ENCODE measurements around the gene MESP2.

The MESP2 gene

GRCh38 chr15:89756897-89757296, 19.2 kb upstream of the MESP2 start:
- no peak for FAIRE-seq

DNA sequence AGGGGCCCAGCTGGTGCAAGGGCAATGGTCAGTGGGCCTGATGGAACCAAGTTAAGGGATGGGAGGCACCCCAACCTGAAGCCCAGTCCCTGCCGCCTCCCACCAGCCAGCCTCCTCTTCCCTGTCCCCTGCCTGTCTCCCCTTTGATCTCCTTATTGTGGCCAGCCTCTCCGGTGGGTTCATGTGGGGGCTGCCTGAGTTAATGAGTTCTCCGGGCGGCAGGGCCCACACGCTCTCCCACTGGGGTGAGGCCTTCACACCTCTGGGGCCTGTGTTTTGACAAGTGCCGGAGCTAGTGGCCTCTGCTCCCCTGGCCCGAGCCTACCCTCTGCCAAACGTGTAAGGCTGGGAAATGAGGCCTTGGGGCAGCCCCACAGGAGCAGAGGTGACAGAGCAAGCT, 17.8 kb upstream of the MESP2 start:
- FAIRE-seq: no peak

- FAIRE-seq: no peak
Observed at GRCh38 chr15:89758981-89759380, 17.2 kb upstream of the MESP2 start.

- FAIRE-seq: no peak
Observed at GRCh38 chr15:89759835-89760234, 16.3 kb upstream of the MESP2 start.

DNA sequence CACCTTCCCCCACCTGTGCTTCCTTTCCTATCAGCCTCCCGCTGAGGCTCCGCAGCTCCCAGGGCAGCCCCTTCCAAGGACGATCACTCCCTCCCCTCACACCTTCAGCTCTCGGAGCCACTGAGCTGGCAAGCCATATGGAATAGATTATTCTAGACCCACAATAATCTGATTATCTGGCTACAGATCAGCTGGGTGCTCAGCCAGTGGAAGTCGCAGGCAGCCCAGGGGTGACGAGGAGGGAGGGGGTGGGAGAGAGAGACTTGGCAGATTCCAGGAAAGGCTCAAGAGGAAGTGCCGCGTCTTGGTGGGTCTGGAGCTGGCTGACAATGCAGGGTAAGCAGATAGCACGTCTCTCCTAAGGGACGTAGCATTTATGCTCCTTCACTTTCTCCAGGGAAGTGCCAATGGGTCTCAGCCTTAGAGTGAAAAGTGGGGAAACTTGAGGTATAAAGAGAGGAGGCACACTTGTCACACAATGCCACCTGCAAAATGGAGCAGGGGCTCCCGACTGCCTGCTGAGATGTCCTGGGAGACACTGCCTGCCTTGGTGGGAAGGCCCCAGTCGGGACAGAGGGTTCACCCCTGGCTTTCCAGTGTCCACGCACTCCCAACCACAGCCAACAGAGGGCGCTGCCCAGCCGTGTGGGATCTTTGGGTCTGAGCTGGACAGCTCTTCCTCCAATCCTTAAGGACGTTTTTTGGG, 15.7 kb upstream of the MESP2 start:
- FAIRE-seq: no peak

DNA sequence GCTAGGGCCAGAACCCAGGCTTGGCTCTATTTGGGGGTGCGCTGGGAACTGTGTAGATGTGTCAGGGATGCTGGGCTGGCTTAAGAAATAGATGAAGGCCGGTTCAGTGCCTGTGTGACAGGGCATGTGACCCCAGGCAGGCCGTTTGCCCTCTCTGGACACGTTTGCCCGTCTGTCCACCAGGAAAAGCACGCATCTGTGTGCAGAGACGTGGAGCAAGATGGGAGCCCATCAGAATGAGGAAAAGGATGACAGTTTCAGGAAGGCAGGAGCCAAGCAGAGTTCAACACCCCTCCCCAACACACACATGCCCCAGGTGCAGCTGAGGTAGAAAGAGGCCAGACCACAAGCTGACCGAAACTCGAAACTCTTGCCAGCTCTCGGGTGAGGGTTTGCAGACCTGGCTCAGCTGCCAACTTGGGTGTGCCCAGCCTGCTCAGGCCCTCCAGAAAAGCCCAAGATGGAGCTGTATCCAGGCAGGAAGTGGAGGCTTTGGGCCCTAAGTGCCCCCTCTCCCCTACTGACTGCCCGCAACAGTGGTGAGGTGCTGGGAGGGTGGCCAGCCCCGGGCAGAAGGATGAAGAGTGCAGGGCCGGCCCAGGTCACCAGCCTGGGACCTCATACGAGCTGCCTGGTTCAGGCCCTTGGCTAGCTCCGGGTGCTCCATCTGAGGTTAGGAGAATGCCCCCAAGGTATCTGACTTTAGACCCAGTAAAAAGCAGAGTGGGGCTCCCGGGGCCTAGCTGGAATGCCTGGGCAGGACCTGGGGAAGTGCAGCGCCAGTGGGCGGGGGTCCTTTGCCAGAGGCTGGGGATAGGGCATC, 14.9 kb upstream of the MESP2 start:
- no peak for FAIRE-seq

GRCh38 chr15:89761929-89762328, 14.2 kb upstream of the MESP2 start:
- FAIRE-seq: no peak

DNA sequence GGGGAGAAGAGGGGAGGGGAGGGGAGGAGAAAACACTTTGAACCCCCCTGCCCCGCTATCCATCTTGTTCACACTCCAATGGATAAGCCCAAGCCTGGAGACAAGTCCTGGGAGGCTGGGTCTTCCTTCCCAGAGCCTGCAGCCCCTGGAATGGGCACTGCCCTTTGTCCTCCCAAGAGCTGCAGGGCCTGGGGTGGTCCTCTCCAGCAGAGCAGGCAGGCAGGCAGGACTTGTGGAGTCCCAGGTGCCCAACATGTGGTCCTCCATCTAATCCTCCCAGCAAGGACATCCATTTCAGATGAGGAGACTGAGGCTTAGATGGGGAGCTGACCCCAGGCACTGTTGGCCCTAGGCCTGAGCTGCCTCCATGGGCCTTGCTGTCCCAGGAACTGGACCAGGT, 10.4 kb upstream of the MESP2 start:
- no peak for FAIRE-seq

DNA sequence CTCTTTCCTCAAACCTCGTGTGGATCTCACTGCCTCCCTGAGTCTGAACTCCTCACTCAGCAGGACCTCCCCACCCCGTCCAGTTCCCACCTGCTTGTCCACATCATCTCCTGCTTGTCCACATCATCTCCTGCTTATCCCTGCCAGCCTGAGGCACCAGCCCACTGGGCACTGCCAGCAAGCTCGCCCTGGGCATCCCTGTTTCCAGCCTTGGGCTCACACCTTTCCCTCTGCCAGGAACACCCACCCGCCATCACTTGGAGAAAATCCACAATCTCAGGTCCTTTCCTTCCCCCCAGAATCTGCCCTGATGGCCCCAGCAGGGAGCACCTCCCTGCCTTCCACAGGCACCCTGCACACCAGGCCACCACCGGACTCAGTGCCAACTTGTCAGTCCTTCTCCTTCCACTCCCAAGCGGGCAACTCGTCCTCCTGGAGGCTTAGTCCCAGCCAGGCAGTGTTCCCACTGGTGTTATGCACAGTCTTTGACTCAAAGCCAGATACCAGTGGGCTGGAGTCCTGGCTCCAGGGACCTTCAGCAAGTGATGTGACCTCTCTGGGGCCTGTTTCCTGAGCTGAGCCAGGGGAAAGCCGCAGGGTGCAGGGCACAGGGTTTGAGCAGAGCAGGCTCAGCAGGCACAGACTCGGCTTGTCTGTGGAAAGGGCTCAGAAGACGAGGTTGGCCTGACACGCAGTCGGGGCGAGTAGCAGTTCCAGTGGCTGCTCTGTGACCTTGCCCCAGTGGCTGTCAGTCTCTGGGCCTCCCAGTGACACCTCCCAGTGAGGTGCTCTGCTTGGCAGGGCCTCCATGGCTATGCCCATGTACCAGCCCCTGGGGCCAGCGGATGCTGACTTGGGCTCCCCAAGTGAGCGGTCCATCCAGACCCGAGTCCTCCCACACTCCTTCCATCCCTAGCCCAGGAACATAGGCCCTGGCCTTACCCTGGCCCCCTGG, 9.5 kb upstream of the MESP2 start:
- no peak for FAIRE-seq

GRCh38 chr15:89767411-89767915, 8.7 kb upstream of the MESP2 start:
- FAIRE-seq: no peak

DNA sequence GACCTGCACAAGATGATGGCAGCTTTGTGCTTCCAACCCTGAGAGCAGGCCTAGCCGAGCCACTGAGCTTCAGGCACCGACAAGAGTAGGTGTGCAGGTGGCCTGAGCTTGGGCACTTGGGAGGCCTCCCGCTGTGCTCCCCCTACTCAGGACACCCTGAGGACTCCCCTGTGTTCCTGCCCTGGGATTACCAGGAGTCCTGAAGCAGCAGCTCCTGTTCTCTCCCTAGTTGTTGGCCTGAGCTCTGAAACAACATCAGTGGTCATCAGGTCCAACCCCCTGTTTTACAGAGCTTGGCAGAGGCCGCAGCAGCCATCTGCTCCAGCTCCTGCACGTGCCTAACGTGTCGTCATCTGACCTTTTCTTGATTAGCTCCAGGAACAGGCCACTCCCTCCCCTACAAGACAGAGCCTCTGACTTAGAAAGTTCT, 8.0 kb upstream of the MESP2 start:
- FAIRE-seq: no peak

DNA sequence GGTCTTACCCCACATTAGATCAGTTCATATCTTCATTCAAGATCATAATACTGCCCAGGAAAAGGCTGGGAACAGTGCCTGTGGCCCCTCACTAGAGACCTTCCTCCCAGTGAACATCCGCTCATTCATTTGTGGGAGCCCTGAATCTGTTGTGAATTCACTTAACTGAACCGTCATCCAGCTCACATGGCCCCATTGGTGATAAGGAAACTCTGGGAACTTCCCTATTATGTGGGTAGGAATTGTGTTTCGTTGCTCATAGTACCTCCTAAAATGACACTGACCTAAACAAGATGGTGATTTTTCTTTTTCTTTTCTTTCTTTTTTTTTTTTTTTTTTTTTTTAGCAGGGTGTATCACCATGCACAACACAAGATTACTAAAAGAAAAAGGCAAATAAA, 6.8 kb upstream of the MESP2 start:
- FAIRE-seq: no peak

DNA sequence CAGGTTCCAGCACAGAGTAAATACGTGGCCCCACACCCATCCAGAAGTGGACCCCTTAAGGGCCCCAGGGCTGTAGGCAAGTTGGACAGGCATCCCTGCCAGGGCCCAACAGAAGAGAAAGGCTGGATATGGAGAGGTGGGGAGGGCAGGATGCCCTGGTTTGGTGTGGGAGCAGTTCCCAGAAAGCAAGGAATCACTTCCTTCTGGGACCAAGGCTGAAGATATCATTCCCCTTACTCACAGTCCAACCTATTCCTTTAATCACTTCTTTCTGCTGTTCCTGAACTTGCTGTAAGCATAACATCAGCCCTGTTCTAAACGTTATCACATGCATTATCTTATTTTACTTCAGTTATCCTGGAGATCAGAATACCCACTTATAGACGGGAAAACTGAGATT, 6.1 kb upstream of the MESP2 start:
- FAIRE-seq: no peak

DNA sequence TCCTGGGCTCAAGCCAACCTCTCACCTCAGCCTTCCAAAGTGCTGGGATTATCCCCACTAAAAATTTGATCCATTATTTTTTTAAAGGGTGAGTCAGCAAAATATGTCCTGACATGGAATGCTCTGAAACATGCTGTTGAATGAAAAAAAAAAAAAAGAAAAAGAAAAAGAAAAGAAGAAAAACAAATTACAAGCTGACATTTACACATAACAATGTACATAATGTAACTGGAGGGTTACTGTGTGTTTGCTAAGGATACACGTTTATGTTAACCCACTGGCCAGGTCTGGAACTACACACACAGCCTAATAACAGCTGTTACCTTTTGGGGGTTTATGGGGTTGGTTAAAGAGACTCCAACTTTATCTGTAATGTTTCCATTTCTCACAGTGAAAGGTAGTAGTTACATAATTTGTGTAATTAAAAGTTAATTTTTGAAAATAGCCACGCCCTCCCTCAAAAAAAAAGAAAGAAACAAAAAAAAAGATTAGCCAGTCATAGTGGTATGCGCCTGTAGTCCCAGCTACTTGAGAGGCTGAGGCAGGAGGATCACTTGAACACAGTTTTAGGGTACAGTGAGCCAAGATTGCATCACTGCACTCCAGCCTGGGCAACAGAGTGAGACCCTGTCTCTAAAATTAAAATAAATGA, 3.1 kb upstream of the MESP2 start:
- FAIRE-seq: peak; percentile 74

- FAIRE-seq: no peak
Observed at GRCh38 chr15:89774492-89774891, 1.6 kb upstream of the MESP2 start.

DNA sequence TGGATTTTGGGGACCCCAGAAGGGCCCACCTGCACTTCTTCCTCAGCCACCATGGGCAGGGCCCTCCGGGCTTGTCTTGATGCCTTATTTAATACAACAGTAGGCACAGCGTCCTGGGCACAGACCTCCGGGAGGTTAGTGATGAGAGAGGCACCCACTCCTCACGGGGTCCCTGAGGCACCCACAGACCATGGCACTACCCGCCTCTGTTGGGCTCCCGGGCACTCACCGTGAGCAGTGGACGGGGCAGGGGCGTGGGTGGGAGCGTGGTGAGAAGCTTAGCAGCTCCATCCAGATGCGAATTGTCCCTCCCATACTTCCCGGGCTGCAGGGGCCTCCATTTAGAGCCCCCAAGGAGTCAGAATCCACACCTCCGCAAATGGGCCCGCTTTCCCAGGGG, 317 bp upstream of the MESP2 start:
- FAIRE-seq: no peak

DNA sequence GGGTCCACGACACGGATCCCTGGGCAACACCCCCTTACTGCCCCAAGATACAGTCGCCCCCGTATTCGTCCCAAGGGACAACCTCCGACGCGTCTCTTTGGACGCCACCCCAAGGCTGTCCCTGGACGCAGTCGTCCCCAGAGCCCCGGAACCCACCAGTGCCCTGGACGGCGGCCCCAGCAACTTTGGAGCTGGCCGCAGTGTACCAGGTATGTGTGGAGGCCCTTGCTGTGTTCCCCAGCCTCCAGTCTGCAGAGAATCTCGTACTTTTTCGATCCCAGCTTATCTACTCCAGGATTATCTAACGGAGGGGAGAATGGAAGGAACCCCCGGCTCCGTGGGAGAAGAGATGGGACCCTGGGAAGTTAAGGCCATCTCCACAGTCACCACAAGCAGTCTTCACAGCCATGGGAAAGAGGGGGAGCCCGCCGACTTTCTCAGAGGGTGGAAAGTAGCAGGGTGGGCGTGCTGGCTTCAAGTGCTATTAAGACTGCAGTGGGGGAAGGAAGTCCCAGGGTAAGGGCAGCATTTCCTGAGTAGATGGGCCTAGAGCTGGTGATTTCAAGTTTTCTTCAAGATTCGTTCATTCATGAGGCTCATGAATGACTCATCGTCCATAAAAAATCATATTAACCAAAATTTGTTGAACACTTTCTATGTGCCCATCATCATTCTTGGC, 1.1 kb downstream of the MESP2 start:
- no peak for FAIRE-seq

- FAIRE-seq: no peak
Observed at GRCh38 chr15:89777782-89778380, 1.7 kb downstream of the MESP2 start.

DNA sequence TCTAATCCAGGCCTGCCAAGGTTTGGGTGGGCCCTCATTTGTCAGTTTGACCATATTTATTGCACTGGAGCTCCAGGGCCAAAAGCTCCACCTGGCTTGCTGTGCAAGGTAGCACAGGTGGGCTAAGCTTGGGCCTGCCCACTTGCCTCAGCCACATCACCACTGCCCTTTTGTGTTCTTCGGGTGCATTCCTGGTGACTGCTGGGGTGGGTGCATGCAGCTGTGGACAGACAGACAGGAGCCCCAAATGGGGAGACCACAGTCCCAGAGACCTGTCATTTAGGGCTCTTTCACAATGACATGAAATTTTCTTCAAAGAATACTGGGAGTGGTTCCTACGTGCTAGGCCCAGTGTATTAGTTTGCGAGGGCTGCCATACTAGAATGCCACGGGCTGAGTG, 2.7 kb downstream of the MESP2 start:
- no peak for FAIRE-seq

DNA sequence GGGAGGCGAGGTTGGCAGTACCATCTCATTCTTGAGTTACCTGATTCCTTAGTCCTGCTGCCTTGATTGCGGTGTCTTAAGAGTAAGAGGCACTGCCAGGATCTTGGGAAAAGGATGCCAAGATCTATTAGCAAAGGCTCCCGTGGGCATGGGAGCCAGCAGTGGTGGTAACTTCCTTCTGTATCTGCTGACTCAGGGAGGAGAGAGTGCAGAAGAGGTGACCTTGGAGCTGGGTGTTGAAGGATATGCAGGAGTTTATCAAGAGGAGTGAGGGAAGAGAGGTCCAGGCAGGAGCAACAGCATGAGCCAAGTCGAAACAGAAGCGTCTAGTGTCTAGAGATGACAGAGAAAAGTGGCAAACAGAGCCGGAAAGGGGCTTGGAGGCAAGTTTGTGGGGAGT, 4.5 kb downstream of the MESP2 start:
- no peak for FAIRE-seq

DNA sequence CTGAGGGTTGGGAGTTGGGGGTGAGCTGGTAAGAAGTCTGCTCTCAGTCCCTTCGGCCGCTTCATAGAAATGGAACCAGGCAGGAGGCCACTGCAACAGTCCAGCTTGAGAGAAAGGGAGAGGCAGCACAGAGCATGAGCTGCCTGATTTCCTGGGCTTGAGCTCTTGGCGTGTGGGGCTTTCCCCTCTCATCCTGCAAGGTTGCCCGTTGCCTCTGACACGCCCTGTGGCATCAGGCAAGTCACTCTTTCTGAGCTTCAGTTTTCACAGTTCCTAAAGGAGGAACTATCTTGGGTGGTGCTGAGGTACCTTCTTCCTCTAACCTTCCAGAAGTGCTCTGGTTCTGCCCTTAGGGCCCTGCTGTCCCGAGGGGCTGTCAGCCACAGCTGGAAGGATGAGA, 4.9 kb downstream of the MESP2 start:
- FAIRE-seq: no peak
